GM18870 (cell line): ENCODE data around the gene CAMK2G.
"Not testable (repeated sequence)": the region's sequence is repeated elsewhere in the genome, so short reads cannot be mapped to it uniquely, and the experiment has no call there.

ENCODE experiments used
- ATAC-seq: cut with Tn5 transposase; IDR thresholded peaks from one replicate; pipeline ENCODE4 v1.9.1; 2021; ENCODE audit warnings: moderate library complexity; ENCODE audit not compliant: unreplicated experiment

Gene CAMK2G

DNA sequence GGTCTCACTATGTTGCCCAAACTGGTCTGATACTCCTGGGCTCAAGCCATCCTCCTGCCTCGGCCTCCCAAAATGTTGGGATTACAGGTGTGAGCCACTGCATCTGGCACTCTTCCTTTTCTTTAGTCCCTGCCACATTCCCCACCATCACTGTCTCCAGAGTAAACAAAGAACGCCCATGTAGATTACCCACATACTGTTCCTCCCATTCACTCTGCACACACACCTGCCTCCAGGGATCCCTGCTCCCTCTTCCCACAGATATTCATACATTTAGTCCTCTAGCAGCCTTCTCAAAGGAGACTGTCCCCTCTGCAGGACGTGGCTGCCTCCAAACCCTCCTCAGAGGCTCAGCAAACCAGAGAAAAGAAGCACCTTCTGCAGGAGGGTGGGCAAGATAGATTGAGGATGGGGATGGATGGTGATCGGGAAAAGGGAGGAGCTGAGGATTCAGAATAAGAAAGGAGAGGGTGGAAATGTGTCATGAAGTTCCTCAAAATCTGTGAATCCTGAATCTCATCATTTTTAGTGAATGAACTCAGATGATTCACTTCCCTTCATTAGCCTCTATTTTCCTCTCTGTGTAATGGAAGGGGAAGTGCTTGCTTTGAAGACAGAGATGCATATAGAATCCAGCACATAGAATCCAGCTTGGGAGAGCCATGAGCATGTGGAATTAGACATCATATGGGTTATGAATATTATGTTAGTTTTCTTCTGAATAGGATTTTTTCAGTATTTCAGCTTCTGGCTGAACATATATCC is 31.1 kb upstream of the CAMK2G start:
- no peak for ATAC-seq

DNA sequence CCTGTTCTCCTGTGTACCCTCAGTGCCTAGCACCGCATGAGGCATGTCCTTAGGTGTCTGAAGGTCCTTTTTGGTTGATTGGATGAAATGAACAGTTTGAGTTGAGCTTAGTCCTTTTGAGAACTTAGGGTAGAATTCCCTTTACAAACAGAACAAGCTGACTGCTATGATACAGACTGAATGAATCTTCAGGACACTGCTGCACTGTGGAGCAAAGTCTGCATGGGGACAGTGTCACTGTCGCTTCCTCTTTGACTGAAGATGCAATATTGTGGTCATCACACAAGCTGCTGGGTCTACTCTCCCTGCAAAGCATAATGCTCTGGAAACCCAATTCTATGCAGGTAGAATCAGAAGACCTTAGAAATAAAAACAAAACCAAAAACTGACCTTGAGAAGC is 28.0 kb upstream of the CAMK2G start:
- no peak for ATAC-seq

DNA sequence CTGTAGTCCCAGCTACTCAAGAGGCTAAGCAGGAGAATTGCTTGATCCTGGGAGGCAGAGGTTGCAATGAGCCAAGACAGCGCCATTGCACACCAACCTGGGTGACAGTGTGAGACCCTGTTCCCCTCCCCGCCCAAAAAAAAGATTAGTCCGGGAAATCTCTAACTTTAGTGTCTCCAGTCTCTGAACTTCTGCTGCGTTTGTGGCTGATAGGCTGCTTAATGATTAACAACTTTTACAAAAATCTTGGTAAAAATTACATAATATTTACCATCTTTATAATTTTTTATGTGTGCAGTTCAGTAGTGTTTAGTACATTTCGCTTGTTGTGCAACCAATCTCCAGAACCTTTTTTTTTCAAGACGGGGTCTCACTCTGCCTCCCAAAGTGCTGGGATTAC is 26.9 kb upstream of the CAMK2G start:
- ATAC-seq = no peak

DNA sequence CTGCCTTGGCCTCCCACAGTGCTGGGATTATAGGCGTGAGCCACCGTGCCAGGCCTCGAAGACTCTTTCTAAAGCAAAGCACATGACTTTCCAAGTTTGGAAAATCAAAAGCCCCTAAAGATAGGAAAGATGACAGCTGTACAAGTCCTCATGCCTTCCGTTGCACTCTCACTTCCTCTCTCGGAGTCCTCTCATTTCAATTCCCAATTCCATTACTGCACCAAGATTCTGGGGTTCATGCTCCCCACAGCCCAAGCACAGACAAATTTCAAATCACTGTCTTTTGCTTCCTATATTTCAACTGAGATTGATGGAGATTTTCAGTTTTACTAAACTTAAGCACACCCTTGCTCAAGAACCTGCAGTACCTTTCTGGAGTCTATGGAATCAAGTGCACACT is 25.7 kb upstream of the CAMK2G start:
- no peak for ATAC-seq

DNA sequence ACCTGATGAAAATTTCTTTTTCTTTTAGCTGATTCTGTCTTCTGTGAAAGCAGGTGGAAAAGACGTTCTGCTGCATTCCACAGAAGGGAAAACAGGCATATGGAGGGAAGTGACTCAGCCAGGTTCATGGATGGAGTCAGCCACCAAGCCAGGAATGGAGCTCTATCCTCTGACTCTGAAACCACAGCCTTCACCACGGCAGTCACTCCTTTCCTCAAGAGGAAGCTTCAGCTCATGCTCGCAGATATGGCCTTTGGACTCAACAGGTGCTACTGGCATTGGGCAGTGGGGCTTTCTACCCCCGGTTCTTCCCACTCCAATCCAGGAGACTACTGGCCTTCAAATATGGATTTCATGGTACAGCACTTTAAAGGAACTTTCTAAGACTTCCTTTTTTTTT is 25.1 kb upstream of the CAMK2G start:
- ATAC-seq = no peak

DNA sequence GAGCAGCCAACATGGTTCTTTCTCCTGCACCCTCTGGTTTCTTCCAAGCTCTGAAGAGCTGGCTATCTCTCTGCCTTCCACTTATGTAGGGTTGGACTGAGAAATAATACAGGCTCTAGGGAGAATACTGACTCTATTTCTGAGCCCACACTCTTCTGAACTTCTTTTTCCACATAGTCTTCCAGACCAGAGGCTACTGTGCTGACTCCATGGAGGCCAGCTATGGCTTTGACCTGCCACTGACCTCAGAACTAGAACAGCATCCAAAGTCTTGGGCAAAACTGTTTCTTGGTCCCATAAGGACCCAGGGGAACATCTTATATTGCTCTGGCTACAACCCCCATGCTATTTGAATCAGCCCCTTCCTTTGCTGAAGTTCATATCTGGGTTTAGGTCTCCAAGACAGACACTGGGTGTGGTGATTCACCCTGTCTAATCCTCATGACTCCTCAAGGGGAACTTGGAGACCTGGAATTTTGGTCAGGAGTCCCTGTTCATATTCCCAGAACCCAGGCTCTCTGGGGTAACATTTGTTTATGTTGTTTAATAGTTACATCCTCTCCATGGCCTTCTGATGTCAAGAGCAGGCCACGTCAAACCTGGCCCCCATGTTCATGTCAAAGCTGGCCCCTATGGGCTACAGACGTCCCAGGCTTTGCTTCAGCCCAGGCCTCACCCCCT is 24.5 kb upstream of the CAMK2G start:
- ATAC-seq = no peak

DNA sequence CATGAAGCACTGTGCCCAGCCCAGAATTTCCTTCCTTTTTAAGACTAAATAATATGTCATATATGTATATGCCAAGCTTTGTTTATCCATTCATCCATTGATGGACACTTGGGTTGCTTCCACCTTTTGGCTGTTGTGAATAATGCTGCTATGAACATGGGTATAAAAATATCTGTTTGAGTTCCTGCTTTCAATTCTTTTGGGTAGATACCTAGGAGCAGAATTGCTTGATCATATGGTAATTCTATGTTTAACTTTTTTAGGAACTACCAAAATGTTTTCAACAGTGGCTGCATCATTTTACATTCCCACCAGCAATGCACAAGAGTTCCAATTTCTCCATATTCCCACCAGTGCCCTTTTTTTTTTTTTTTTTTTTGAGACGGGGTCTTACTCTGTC is 23.3 kb upstream of the CAMK2G start:
- ATAC-seq = no peak

DNA sequence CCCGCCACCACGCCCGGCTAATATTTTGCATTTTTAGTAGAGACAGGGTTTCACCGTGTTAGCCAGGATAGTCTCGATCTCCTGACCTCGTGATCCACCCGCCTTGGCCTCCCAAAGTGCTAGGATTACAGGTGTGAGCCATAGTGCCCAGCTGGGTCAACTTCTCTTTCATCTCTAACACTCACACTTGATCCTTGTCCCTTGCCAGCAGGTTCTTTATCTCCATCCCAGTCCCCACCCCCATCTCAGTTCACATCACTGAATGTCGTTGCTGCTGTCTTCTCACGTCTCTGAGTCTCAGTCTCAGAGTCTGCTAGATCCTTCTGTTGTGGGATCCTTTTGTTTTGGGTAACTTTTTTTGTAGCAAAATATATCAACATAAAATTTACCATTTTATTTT is 21.0 kb upstream of the CAMK2G start:
- ATAC-seq = not testable (repeated sequence)

DNA sequence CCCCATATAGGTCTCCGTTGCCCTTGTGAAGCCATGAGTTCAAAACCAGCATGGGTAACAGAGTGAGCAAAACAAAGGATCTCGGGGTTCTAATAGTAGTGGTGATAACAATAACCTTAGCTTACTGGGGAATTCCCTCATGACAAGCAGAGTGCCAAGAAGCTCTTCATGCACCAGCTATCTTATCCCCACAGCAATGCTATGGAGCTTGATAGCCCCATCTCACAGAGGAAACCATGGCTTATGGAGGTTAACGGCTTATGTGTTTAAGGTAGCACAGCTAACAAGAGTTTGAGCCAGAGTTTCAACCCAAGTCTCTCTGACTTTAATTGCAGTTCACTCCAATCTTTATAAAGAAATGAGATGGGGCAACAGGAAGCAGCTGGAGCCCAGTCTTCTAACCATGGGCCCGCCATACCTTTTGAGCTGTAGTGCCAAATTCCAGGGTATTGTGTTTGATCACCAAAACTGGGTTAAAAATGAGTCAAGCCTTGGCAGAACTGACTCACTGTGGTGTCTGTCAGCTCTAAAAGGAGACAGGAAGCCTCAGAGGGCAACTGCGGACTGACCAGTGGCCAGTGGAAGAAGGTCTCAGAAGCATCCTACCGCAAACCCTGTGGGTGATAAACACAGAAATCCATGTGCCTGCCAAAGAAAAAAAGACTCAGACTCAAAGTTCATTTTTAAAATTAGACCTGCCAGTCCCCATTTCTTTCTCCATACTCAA is 20.1 kb upstream of the CAMK2G start:
- ATAC-seq = no peak

DNA sequence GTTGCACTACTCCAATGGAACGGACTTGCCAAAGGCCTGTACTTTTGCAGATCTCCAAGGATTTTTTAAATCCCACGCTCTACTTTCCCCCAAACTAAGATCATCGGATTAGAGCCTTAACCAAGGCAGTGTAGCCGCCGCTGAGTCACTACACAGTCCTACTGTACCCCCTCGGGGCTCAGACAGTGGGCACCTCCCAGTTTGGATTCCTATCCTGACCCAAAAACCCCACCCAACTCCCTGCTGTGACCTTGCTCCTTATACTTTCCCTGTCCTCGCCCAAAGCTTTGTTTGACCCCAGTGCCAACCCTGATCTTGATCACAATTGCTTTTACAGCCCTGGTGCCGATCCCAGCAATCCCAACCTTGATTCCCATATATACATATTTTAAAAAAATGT is 19.1 kb upstream of the CAMK2G start:
- no peak for ATAC-seq

DNA sequence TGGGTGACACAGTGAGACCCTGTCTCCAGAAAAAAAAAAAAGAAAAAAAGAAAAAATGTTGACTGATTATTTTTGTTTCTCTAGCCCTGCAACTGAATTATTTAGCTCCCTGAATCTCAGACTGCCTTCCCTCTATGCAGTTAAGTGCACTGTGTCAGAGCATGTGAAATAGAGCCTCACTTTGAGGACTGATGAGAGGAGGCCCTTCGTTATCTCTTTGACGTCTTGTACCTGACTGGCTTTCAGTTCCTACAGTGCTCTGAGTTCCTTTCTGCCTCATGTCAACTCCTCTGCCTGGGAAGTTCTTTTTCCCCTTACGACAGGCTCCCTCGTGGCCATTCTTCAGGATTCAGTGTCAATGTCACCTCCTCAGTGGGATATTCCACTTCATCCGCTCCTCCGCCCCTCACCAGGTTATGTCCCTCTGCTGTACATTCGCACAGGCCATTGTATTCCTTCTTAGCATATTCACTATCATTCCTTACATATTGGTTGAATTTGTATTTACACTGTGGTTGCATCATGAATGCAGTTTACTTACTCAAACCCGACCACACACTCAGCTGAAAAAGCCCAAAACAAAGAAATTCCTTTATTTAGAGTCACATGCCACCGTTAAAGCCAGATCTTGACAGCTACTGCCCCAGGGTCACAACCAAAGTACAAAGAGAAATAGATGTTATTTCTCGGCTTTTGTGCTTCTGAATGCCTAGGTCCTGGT is 18.1 kb upstream of the CAMK2G start:
- ATAC-seq = no peak

DNA sequence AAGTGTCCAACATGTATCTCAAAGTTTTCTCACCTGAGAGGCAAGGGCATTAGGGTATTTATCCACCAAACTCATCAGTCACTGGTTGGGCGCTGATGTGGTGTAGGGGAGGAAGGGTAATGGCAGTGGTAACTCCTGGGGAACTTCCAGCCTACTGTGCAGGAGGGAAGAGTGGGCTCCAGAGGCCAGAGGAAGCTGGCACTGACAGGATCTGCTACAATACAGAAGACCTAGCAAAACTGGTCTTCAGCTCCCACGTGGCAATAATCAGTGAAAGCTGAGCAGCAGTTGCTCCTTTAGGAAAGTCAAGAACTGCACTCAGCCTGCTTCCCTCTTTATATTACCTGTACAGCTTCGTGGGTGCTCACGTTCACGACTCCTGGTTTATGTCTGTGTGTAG is 17.2 kb upstream of the CAMK2G start:
- ATAC-seq = no peak

DNA sequence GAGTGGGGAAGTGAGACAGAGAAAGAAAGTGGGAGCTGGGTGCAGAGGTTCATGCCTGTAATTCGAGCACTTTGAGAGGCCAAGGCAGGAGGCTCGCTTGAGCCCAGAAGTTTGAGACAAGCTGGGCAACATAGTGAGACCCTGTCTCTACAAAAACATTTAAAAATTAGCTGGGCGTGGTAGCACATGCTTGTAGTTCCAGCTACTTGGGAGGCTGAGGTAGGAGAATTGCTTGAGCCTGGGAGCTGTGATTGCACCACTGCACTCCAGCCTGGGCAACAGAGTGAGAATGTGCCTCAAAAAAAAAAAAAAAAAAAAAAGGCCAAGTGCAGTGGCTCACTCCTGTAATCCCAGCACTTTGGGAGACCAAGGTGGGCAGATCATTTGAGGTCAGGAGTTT is 16.5 kb upstream of the CAMK2G start:
- ATAC-seq = not testable (repeated sequence)

DNA sequence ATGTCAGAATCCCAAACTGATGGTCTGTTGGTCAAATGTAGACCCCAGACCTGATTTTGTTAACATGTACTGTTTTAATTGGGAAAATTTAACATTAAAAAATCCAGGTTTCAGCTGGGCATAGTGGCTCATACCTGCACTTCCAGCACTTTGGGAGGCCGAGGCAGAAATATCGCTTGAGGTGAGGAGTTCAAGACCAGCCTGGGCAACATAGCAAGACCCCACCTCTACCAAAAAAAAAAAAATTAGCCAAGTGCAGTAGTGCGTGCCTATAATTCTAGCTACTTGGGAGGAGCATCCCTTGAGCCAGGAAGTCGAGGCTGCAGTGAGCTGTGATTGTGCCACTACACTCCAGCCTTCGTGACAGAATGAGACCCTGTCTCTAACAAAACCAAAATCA is 15.9 kb upstream of the CAMK2G start:
- no peak for ATAC-seq

DNA sequence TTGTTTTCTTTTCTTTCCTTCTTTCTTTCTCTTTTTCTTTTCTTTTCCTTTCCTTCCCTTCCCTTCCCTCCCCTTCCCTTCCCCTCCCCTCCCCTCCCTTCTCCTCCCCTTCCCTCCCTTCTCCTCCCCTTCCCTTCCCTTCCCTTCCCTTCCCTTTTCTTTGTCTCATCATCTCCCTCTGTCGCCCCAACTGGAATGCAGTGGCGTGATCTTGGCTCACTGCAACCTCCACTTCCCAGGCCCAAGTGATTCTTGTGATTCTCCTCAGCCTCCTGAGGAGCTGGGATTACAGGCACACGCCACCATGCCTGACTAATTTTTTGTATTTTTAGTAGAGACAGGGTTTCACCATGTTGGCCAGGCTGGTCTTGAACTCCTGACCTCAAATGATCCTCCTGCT is 15.1 kb upstream of the CAMK2G start:
- not testable (repeated sequence) for ATAC-seq

DNA sequence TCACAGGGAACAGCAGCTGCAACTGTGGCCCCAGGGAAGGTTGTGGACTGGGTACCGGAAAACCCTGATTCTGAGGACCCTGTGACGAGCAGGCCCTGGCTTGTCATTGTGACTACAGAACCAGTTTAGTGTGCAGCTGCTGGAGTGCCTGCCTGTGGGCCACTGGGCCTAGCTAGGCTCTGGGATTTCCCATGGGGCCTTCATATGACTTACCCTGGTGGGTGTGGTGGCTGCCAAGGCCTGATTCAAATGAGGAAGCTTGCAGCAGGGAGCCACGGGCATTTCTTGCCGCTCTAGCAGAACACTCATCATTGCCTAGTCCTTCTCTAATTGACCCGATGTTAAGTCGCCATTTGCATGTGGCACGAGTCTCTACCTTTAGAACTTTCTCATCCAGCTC is 14.7 kb upstream of the CAMK2G start:
- ATAC-seq = no peak

DNA sequence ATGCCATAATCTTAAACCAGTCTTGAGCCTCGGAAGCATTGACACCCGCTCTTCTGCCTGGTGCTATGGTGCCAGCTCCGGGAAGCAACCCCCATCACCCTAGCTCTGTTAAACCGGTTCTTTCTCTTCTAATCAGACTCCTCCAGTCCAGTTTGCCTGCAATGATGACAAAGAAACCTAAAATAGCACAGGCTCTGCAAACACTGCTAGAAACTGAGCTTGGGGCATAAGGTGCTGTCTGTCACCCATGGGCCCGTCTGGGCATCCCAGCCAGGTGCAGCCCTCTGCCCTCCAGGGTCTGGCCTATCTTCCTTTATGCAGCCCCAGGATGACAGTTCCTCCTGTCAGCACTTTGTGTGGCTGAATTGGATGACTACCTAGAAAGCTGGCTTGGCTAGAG is 14.2 kb upstream of the CAMK2G start:
- ATAC-seq = no peak

DNA sequence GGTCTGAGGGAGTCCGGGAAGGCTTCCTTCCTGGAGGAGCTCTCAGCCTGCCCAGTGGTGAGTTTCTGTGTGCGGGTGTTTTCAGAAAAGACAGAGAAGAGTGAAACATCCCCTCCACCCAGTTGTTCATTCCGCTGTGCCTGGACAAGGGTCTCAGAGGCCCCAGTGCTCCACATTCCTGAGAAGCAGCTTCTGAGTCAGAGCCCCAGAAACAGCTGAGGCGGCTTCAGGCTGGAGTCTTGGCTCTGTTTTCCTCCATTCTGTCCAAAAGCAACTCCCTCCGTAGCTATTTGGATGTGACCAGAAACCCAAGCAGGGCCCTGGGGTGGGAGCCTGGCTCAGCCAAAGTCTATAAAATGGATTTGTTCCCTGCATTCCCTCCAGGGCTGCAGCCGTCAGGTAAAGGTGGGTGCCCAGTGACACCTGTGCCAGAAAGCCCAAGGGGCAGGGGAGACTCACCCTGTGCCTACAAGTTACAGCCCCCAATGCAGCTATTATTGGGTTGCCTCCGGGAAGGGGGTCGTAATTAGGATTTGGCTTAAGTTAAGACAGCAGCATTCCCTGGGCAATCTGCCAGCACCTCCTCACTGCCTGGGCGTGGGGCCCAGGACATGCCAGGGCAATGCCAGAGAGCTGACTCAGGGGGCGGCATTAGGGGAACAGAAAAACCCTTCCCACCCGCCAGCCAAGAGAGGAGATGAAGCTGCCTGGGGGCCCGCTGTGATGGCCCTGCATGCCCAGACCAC is 13.1 kb upstream of the CAMK2G start:
- no peak for ATAC-seq

DNA sequence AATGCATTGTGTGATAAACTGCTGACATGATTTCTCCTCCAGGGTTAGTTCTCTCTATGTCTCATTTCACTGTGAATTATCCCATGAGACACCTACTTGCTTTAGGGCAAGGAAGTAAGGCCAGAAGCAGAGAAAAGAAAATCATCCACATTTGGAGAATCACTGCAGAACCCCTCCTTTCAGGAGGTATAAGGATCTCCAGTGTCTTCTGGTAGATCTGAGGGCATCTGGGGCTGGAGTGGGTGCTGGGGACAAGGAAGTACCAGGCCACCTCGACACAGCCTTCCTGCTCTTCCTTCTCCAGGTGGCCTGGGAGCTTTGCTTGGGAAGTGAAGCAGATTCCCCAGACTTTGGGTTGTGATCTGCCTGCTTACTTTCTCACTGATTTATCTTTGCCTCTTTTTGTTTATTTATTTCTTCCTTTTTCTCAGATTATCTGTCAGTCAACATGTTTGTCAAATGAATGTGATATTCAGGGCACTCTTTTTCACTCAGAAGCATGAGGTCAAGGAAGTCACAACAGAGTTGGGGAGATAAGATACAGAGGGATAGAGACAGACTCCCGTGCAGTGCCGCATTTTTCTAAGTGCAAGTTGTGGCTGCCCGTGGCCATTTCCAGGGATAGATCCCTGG is 12.4 kb upstream of the CAMK2G start:
- ATAC-seq = no peak

DNA sequence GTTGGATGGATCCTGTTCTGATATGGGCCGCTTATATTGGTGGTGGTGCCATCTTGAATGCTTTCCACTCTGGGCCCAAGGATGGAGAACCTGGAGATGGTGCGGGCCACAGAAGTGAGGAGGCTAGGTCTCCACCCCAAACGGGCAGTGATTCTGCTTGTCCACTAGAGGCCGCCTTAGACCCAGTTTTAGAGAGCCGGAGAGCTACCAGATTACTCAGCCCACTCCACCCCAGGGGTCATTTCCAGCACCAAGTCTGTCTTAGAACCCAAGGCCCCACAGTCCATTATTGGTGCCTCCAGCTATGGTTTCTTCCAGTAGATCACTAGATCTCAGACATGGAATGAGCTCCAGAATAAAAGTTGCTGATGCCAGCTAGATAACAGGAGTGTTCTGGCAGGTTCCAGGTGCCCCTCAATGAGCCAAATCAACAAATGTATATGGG is 11.8 kb upstream of the CAMK2G start:
- ATAC-seq = no peak
